Measurements from ENCODE around the gene MGRN1. TPM values are rescaled to one million over a fixed set of nuclear protein-coding genes. Genes with fewer than 3 reads are reported as not detected.

Gene MGRN1
- total and polyA plus RNA-seq, 8 donors = 17.2 to 43.8 (median 30.8) TPM

- Histone ChIP-seq H3K9me3 (no peaks in the 10 kb centered on the region), H3K4me3 (peak overlapping the region; percentile 68 to 95 (median 84)), H3K4me1 (peaks cover 0 to 3% (median 0%) of the 10 kb centered on the region in 3 donors), H3K27ac (peak overlapping the region; percentile 28 to 90 (median 74)), H3K36me3 (peaks cover 0 to 6% (median 0%) of the 10 kb centered on the region in 3 donors), H3K27me3 (no peaks in the 10 kb centered on the region)
- ATAC-seq (peak in 2 of 4 donors; percentile 5 to 12), FAIRE-seq (no peak), DNase-seq (no peak)
- no peak for TF ChIP-seq CTCF (IDR thresholded peaks at IDR 0.05)
- 0 to 1% methylated on average over 19 of the region's 19 CpGs for WGBS, 2 donors
- intact Hi-C loops (cut with DNase I) = no loop called here
These were observed 109.1 kb downstream of the MGRN1 start for GRCh38 chr16:4733747-4734062.

- TF ChIP-seq CTCF (IDR thresholded peaks at IDR 0.05) = no peak
- peak within 1 kb of the TSS; percentile 68 to 95 (median 84) for H3K4me3 ChIP-seq
- DNase-seq = peak; percentile 92 to 98 (median 96)
- no peaks in the 10 kb centered on the region for H3K27me3 ChIP-seq
- H3K9me3 ChIP-seq = no peaks in the 10 kb centered on the region
- FAIRE-seq = no peak
- intact Hi-C loops (cut with DNase I) = no loop called here
- peak; percentile 93 to 97 (median 94) for ATAC-seq
- H3K36me3 ChIP-seq = peaks cover 0 to 5% (median 0%) of the 10 kb centered on the region in 3 donors
- 0% methylated on average over 41 to 70 of the region's 70 CpGs for WGBS, 2 donors
- H3K4me1 ChIP-seq = peaks cover 0 to 3% (median 0%) of the 10 kb centered on the region in 3 donors
- peak within 1 kb of the TSS; percentile 67 to 90 (median 82) for H3K27ac ChIP-seq
These were observed 109.6 kb downstream of the MGRN1 start, which contains the start of the genes ANKS3 and DNAAF8 for GRCh38 chr16:4734063-4734729. ANKS3 (minus strand) TSS chr16:4734271; CDS start chr16:4730149, 4,122 bp downstream. DNAAF8 (plus strand) TSS chr16:4734537; CDS start chr16:4736515, 1,978 bp downstream.

- Histone ChIP-seq H3K27ac (peak overlapping the region; percentile 67 to 90 (median 82)), H3K4me1 (peaks cover 0 to 3% (median 0%) of the 10 kb centered on the region in 3 donors), H3K27me3 (no peaks in the 10 kb centered on the region), H3K36me3 (no peaks in the 10 kb centered on the region), H3K4me3 (peak overlapping the region; percentile 68 to 95 (median 84)), H3K9me3 (no peaks in the 10 kb centered on the region)
- peak; percentile 77 to 92 (median 84) for ATAC-seq
- FAIRE-seq = no peak
- no peak for TF ChIP-seq CTCF (IDR thresholded peaks at IDR 0.05)
- intact Hi-C loops (cut with DNase I) = no loop called here
- WGBS, 2 donors = 3 to 4% methylated on average over 38 of the region's 38 CpGs
- DNase-seq = peak; percentile 87 to 95 (median 92)
These were observed 110.3 kb downstream of the MGRN1 start for GRCh38 chr16:4734730-4735535.

GRCh38 chr16:4736546-4736945, 111.9 kb downstream of the MGRN1 start:
- TF ChIP-seq CTCF (IDR thresholded peaks at IDR 0.05) = no peak
- Histone ChIP-seq H3K4me3 (no peak overlapping the region), H3K36me3 (no peaks in the 10 kb centered on the region), H3K4me1 (peaks cover 0 to 3% (median 0%) of the 10 kb centered on the region in 3 donors), H3K27me3 (no peaks in the 10 kb centered on the region), H3K9me3 (no peaks in the 10 kb centered on the region), H3K27ac (no peak overlapping the region)
- 87 to 95% methylated on average over 4 of the region's 4 CpGs for WGBS, 2 donors
- no peak for DNase-seq
- intact Hi-C loops (cut with DNase I) = no loop called here
- no peak for ATAC-seq
- FAIRE-seq = no peak

Data from pancreas (tissue), 10 donors.